Measurements from ENCODE around the gene USP21. TPM values are rescaled to one million over a fixed set of nuclear protein-coding genes. Genes with fewer than 3 reads are reported as not detected.
A peak's percentile ranks its signal among the peaks of the same experiment; 100 is the strongest.

The USP21 gene
- polyA plus RNA-seq, 1 experiment = 19.3 TPM

DNA sequence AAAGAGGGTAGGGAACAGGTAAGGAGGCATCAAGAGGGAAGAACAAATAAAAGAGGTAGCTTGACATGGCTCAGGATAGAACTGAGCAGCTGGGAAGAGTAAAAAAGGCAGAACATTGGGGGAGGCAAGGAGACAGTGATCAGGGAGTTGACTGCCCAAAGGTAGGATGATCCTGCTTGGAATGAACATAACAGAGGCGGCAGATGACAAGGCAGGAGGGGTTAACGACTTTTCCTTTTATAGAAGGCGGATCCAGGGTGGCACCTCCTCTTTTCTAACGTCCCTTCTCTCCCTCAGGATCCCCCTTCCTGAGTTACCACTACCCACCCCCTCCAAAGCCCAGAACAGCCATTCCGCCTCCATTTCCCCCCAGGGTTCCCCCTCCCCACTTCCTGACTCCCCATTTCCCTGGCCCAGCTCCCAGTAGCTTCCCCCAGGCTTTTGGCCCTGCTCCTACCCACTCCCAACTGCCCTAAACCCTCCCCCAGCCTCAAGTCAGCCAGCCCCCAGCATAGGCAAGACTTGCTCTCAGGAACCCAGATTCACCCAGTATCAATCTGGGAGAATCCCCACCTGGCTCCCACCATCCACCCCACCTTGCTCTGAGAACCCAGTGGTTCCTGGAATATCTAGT lies 40.3 kb downstream of the USP21 start:
- POLR2A ChIA-PET = no interaction called here
- Histone ChIP-seq H3K4me3 (ENCODE audit: low read depth, low read length) (no peak overlapping the region), H3K27me3 (ENCODE audit: control insufficient read depth, insufficient read depth, low read length) (no peaks in the 10 kb centered on the region), H3K36me3 (ENCODE audit: control insufficient read depth, insufficient read depth, low read length) (peaks cover 6% of the 10 kb centered on the region)
- CTCF ChIA-PET = interaction anchor here (1.3 to 2.9 kb wide), 2 partner anchors 26 to 182 kb away, joined by 6 to 18 read pairs; partner anchors contain the start of gene TOMM40L
- no peak for DNase-seq (ENCODE audit: low read depth)
- TF ChIP-seq, protein P1, sequence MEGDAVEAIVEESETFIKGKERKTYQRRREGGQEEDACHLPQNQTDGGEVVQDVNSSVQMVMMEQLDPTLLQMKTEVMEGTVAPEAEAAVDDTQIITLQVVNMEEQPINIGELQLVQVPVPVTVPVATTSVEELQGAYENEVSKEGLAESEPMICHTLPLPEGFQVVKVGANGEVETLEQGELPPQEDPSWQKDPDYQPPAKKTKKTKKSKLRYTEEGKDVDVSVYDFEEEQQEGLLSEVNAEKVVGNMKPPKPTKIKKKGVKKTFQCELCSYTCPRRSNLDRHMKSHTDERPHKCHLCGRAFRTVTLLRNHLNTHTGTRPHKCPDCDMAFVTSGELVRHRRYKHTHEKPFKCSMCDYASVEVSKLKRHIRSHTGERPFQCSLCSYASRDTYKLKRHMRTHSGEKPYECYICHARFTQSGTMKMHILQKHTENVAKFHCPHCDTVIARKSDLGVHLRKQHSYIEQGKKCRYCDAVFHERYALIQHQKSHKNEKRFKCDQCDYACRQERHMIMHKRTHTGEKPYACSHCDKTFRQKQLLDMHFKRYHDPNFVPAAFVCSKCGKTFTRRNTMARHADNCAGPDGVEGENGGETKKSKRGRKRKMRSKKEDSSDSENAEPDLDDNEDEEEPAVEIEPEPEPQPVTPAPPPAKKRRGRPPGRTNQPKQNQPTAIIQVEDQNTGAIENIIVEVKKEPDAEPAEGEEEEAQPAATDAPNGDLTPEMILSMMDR (IDR thresholded peaks at IDR 0.05; ENCODE audit: insufficient read depth, low read depth, low read length) = no peak

DNA sequence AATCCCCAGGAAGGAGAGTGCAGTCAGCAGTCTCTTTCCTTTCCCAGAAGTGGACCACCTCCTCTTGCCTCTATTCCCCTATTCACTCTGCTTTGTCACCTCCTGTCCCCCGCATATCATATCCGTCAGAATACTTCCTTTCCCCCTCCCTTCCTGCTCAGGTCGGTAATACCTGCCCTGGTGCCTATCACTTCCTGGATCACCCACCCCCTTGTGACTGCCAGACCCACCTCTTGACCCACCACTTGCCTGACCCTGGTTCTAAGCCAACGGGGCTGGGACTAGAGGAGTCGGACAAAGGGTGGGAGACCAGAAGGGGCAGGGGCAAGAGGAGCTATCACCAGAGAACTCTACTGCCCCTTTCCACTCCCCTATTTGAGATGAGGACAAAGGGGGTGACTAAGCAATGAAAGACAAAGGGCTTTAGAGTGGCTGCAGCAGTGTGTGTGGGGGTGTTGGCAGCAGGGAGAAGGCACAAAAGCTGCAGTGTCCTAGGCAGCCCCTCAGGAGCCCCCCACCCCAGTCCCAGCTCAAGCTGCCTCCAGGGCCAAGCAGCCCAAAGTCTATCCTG lies 41.2 kb downstream of the USP21 start:
- TF ChIP-seq, protein P1 (IDR thresholded peaks at IDR 0.05; ENCODE audit: insufficient read depth, low read depth, low read length) = no peak
- H3K4me3 ChIP-seq (ENCODE audit: low read depth, low read length) = no peak overlapping the region
- DNase-seq (ENCODE audit: low read depth) = no peak
- H3K36me3 ChIP-seq (ENCODE audit: control insufficient read depth, insufficient read depth, low read length) = peaks cover 3% of the 10 kb centered on the region
- H3K27me3 ChIP-seq (ENCODE audit: control insufficient read depth, insufficient read depth, low read length) = no peaks in the 10 kb centered on the region
- ChIA-PET CTCF (interaction anchor here (2.6 to 13.8 kb wide), 3 partner anchors 9 to 182 kb away, joined by 8 to 159 read pairs (median 13); partner anchors contain the start of genes APOA2 and TOMM40L), POLR2A (no interaction called here)

DNA sequence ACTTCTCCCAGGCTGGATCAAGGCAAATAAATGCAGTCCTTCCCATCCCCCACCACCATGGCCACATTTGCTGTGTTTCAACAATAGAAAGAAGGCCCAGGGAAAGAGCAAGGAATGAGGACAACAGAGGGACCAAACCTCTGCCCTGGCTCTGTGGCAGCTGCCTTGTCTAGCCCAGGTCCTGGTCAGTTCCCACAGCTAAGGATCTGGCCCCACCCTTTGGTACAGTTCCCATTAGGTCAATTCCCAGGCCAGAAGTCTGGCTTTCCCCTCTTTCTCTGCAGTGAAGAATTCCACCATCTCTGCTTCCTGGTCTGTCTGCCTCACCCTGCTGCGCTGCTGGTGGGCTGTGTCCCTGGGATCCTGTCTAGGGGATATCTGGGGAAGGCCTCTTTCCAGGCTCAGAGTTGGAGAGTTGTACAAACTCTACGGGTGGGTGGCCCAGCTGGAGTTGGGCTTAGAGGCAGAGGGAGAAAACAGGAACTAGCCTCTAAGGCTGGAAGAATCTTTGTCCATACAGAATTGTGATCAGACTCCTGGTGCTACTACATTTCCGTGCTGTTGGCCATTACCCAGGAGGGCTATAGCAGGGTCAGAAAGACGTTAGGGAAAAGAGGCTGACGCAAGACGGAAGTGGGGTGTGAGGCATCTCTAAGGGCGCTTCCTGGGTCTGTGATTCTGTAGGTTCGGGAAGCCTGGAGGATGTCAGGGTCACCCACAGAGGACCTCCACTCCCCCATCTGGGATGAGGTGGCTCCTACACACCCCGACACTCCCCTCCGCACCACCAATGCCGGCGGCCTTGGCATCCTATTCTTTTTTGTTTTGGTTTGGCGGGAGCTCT lies 41.9 kb downstream of the USP21 start:
- Histone ChIP-seq H3K36me3 (ENCODE audit: control insufficient read depth, insufficient read depth, low read length) (peaks cover 3% of the 10 kb centered on the region; the same call in 1 of the 2 replicates), H3K4me3 (ENCODE audit: low read depth, low read length) (peak overlapping the region; percentile 30; the same call in 1 of the 2 replicates), H3K27me3 (ENCODE audit: control insufficient read depth, insufficient read depth, low read length) (no peaks in the 10 kb centered on the region)
- CTCF ChIA-PET = interaction anchor here (0.7 to 13.8 kb wide), 8 partner anchors 8 to 186 kb away, joined by 3 to 159 read pairs (median 8); partner anchors contain the start of genes APOA2 and TOMM40L
- DNase-seq (ENCODE audit: low read depth) = no peak
- TF ChIP-seq, protein P1 (IDR thresholded peaks at IDR 0.05; ENCODE audit: insufficient read depth, low read depth, low read length) = no peak
- POLR2A ChIA-PET = interaction anchor here (0.5 to 1.2 kb wide), 5 partner anchors 12 to 121 kb away, joined by 3 to 4 read pairs (median 3); partner anchors contain the start of gene DEDD

DNA sequence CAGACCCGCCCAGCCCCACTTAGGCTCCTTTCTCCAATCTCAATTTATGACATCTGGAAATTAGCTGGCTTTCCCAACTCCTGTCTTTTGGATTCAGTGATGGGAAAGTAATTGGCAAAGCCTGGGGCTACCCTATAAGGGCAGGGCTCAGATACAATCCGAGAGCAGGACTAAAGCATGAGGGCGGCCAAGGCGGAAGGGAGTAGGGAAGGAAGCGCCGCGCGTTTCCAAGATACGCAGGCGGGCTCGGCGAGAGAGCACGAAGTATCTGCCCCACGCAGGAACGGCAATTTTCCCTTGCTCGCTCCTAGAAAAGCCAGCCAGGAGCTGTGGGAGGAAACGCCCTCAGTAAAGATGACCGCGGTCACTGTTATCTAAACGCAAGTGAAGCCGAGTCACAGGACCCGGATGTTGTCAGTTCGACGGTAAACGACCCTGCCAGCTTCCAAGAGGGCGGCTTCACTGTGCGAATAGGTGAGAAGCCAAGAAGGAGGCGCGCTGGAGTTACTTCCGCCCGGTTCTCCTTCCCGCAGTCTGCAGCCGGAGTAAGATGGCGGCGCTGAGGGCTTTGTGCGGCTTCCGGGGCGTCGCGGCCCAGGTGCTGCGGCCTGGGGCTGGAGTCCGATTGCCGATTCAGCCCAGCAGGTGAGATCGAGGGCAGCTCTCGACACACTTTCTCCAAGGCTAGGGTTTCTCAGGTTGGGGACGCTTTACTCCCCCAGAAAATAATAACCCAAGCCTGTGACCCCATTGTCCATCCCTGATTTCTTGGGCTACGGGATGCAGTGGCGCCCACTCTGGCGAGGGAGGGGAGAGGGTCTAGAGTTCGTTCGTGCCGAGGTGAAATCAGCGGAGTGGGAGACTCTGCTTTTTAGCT lies 42.8 kb downstream of the USP21 start, which contains the start of gene NDUFS2:
TSS of gene NDUFS2 (plus strand) at position 532 of the 877 bp plus-strand sequence. CDS start at position 551, 19 bp downstream.
- TF ChIP-seq, protein P1 (IDR thresholded peaks at IDR 0.05; ENCODE audit: insufficient read depth, low read depth, low read length) = peak; percentile 39
- ChIA-PET POLR2A (interaction anchor here (0.6 to 1.2 kb wide), 5 partner anchors 11 to 188 kb away, joined by 3 to 4 read pairs (median 3); partner anchors contain the start of gene DEDD), CTCF (interaction anchor here (0.7 to 13.8 kb wide), 8 partner anchors 9 to 185 kb away, joined by 3 to 159 read pairs (median 8); partner anchors contain the start of genes APOA2 and TOMM40L)
- no peaks in the 10 kb centered on the region for H3K27me3 ChIP-seq (ENCODE audit: control insufficient read depth, insufficient read depth, low read length)
- H3K4me3 ChIP-seq (ENCODE audit: low read depth, low read length) = peak within 1 kb of the TSS; percentile 70
- H3K36me3 ChIP-seq (ENCODE audit: control insufficient read depth, insufficient read depth, low read length) = peaks cover 6% of the 10 kb centered on the region
- peak; percentile 93 for DNase-seq (ENCODE audit: low read depth)
